SJCRH30 (cell line): ENCODE results near the gene RGS7. TPM values are rescaled to one million over a fixed set of nuclear protein-coding genes. Genes with fewer than 3 reads are reported as not detected.
"Not testable (repeated sequence)": the region's sequence is repeated elsewhere in the genome, so short reads cannot be mapped to it uniquely, and the experiment has no call there.

Experiments
- DNase-seq, 2 experiments: peaks; one replicate each; pipeline ENCODE4 v3.0.0-alpha.2; 2015 to 2020
- H3K27ac ChIP-seq: fragments of 250-450 bp; sonication (Bioruptor Pico); 2 replicates; pipeline ENCODE4 v1.5.1; 2020; ENCODE audit warnings: mild to moderate bottlenecking, moderate library complexity
- H3K27me3 ChIP-seq: fragments of 250-450 bp; sonication (Bioruptor Pico); 2 replicates; pipeline ENCODE4 v1.5.1; 2020; ENCODE audit warnings: mild to moderate bottlenecking, moderate library complexity
- H3K36me3 ChIP-seq: fragments of 250-450 bp; sonication (Bioruptor Pico); 2 replicates; pipeline ENCODE4 v1.5.1; 2020; ENCODE audit warnings: mild to moderate bottlenecking, moderate library complexity
- H3K4me1 ChIP-seq: fragments of 250-450 bp; sonication (Bioruptor Pico); 2 replicates; pipeline ENCODE4 v1.5.1; 2020; ENCODE audit warnings: mild to moderate bottlenecking, moderate library complexity
- H3K4me3 ChIP-seq: fragments of 250-450 bp; sonication (Bioruptor Pico); 2 replicates; pipeline ENCODE4 v1.5.1; 2020; ENCODE audit warnings: mild to moderate bottlenecking, moderate library complexity
- H3K9me3 ChIP-seq: fragments of 250-450 bp; sonication (Bioruptor Pico); replicated peaks from 2 replicates; pipeline ENCODE4 v1.5.1; 2020; ENCODE audit warnings: mild to moderate bottlenecking, moderate library complexity
- total RNA-seq: library from RNA; depleted of rRNA; stranded (reverse); fragments of >200 nt; shearing (Covaris generic); gene quantifications from 2 replicates; pipeline ENCODE4 v1.2.3, GENCODE V29; 2014

The RGS7 gene
- total RNA-seq, 1 experiment from 2014 or later = 0.16 TPM

- Histone ChIP-seq H3K4me1 (no peaks in the 10 kb centered on the region), H3K4me3 (no peak overlapping the region), H3K9me3 (no peaks in the 10 kb centered on the region), H3K36me3 (no peaks in the 10 kb centered on the region), H3K27me3 (no peaks in the 10 kb centered on the region), H3K27ac (no peak overlapping the region)
- DNase-seq = no peak
Measured at GRCh38 chr1:241177660-241178059, 179.3 kb downstream of the RGS7 start.

- Histone ChIP-seq H3K4me3 (no peak overlapping the region), H3K27me3 (no peaks in the 10 kb centered on the region), H3K9me3 (no peaks in the 10 kb centered on the region), H3K27ac (no peak overlapping the region), H3K4me1 (no peaks in the 10 kb centered on the region), H3K36me3 (no peaks in the 10 kb centered on the region)
- DNase-seq = no peak
Measured at GRCh38 chr1:241172486-241172885, 184.5 kb downstream of the RGS7 start.

- Histone ChIP-seq H3K4me3 (no peak overlapping the region), H3K4me1 (no peaks in the 10 kb centered on the region), H3K9me3 (no peaks in the 10 kb centered on the region), H3K36me3 (no peaks in the 10 kb centered on the region), H3K27me3 (no peaks in the 10 kb centered on the region), H3K27ac (no peak overlapping the region)
- no peak for DNase-seq
Measured at GRCh38 chr1:241171991-241172390, 185.0 kb downstream of the RGS7 start.

- H3K27me3 ChIP-seq = no peaks in the 10 kb centered on the region
- no peaks in the 10 kb centered on the region for H3K36me3 ChIP-seq
- H3K9me3 ChIP-seq = no peaks in the 10 kb centered on the region
- H3K4me3 ChIP-seq = peak overlapping the region; percentile 14; the same call in 1 of the 2 replicates
- H3K27ac ChIP-seq = no peak overlapping the region
- peak; percentile 11 to 37 for DNase-seq
- no peaks in the 10 kb centered on the region for H3K4me1 ChIP-seq
Measured at GRCh38 chr1:241167121-241167630, 189.8 kb downstream of the RGS7 start.

- DNase-seq = no peak
- Histone ChIP-seq H3K36me3 (no peaks in the 10 kb centered on the region), H3K27me3 (no peaks in the 10 kb centered on the region), H3K27ac (no peak overlapping the region), H3K4me1 (no peaks in the 10 kb centered on the region), H3K9me3 (no peaks in the 10 kb centered on the region), H3K4me3 (no peak overlapping the region)
Measured at GRCh38 chr1:241166625-241167024, 190.4 kb downstream of the RGS7 start.

- not testable (repeated sequence) for DNase-seq, H3K27me3 ChIP-seq, H3K9me3 ChIP-seq, H3K4me1 ChIP-seq, H3K36me3 ChIP-seq, H3K4me3 ChIP-seq, H3K27ac ChIP-seq
Measured at GRCh38 chr1:241165256-241165655, 191.7 kb downstream of the RGS7 start.

GRCh38 chr1:241163363-241163762, 193.6 kb downstream of the RGS7 start:
- Histone ChIP-seq H3K27me3 (no peaks in the 10 kb centered on the region), H3K9me3 (no peaks in the 10 kb centered on the region), H3K4me3 (no peak overlapping the region), H3K36me3 (no peaks in the 10 kb centered on the region), H3K27ac (no peak overlapping the region), H3K4me1 (no peaks in the 10 kb centered on the region)
- no peak for DNase-seq

GRCh38 chr1:241161188-241161689, 195.8 kb downstream of the RGS7 start:
- DNase-seq = no peak
- Histone ChIP-seq H3K36me3 (no peaks in the 10 kb centered on the region), H3K4me3 (no peak overlapping the region), H3K27me3 (no peaks in the 10 kb centered on the region), H3K9me3 (no peaks in the 10 kb centered on the region), H3K27ac (no peak overlapping the region), H3K4me1 (no peaks in the 10 kb centered on the region)

GRCh38 chr1:241157435-241157834, 199.6 kb downstream of the RGS7 start:
- H3K4me3 ChIP-seq = no peak overlapping the region
- no peaks in the 10 kb centered on the region for H3K9me3 ChIP-seq
- DNase-seq = no peak
- H3K4me1 ChIP-seq = no peaks in the 10 kb centered on the region
- H3K27me3 ChIP-seq = no peaks in the 10 kb centered on the region
- no peak overlapping the region for H3K27ac ChIP-seq
- H3K36me3 ChIP-seq = no peaks in the 10 kb centered on the region

GRCh38 chr1:241156231-241156965, 200.6 kb downstream of the RGS7 start:
- DNase-seq = no peak
- Histone ChIP-seq H3K9me3 (no peaks in the 10 kb centered on the region), H3K27me3 (no peaks in the 10 kb centered on the region), H3K36me3 (no peaks in the 10 kb centered on the region), H3K4me3 (no peak overlapping the region), H3K27ac (no peak overlapping the region), H3K4me1 (no peaks in the 10 kb centered on the region)

- Histone ChIP-seq H3K4me1 (no peaks in the 10 kb centered on the region), H3K27me3 (no peaks in the 10 kb centered on the region), H3K27ac (no peak overlapping the region), H3K4me3 (no peak overlapping the region), H3K36me3 (no peaks in the 10 kb centered on the region), H3K9me3 (no peaks in the 10 kb centered on the region)
- no peak for DNase-seq
Measured at GRCh38 chr1:241145881-241146280, 211.1 kb downstream of the RGS7 start.

- DNase-seq = no peak
- Histone ChIP-seq H3K36me3 (no peaks in the 10 kb centered on the region), H3K4me3 (no peak overlapping the region), H3K27ac (no peak overlapping the region), H3K4me1 (no peaks in the 10 kb centered on the region), H3K9me3 (no peaks in the 10 kb centered on the region), H3K27me3 (no peaks in the 10 kb centered on the region)
Measured at GRCh38 chr1:241143765-241144442, 213.1 kb downstream of the RGS7 start.

- no peak for DNase-seq
- no peak overlapping the region for H3K4me3 ChIP-seq
- H3K9me3 ChIP-seq = no peaks in the 10 kb centered on the region
- H3K36me3 ChIP-seq = no peaks in the 10 kb centered on the region
- H3K27ac ChIP-seq = no peak overlapping the region
- no peaks in the 10 kb centered on the region for H3K27me3 ChIP-seq
- no peaks in the 10 kb centered on the region for H3K4me1 ChIP-seq
Measured at GRCh38 chr1:241142493-241142892, 214.5 kb downstream of the RGS7 start.

- not testable (repeated sequence) for H3K27ac ChIP-seq, H3K36me3 ChIP-seq, H3K9me3 ChIP-seq, H3K4me1 ChIP-seq, H3K4me3 ChIP-seq, H3K27me3 ChIP-seq, DNase-seq
Measured at GRCh38 chr1:241141646-241142045, 215.4 kb downstream of the RGS7 start.

GRCh38 chr1:241140670-241141069, 216.3 kb downstream of the RGS7 start:
- H3K36me3 ChIP-seq = no peaks in the 10 kb centered on the region
- H3K27ac ChIP-seq = no peak overlapping the region
- no peaks in the 10 kb centered on the region for H3K9me3 ChIP-seq
- no peak for DNase-seq
- H3K4me1 ChIP-seq = no peaks in the 10 kb centered on the region
- H3K4me3 ChIP-seq = no peak overlapping the region
- H3K27me3 ChIP-seq = no peaks in the 10 kb centered on the region
